ENCODE measurements around the gene POU2F1. TPM values are rescaled to one million over a fixed set of nuclear protein-coding genes. Genes with fewer than 3 reads are reported as not detected.

Gene POU2F1
- total RNA-seq, 3 donors from 2014 or later = 9.0 to 9.9 (median 9.0) TPM

GRCh38 chr1:167344615-167345385 is 124.1 kb downstream of the POU2F1 start:
- H3K4me1 Mint-ChIP-seq (ENCODE audit: low read depth) = peaks cover 4% of the 10 kb centered on the region
- H3K36me3 Mint-ChIP-seq (ENCODE audit: insufficient read depth) = peaks cover 9% of the 10 kb centered on the region
- H3K27me3 Mint-ChIP-seq (ENCODE audit: low read depth) = no peaks in the 10 kb centered on the region
- no peak overlapping the region for H3K4me3 Mint-ChIP-seq
- no peak for DNase-seq
- H3K9me3 Mint-ChIP-seq = no peaks in the 10 kb centered on the region
- ATAC-seq = no peak

- ATAC-seq (no peak), DNase-seq (no peak)
- Mint-ChIP-seq H3K36me3 (ENCODE audit: insufficient read depth) (peaks cover 9% of the 10 kb centered on the region), H3K4me1 (ENCODE audit: low read depth) (peaks cover 4% of the 10 kb centered on the region), H3K4me3 (no peak overlapping the region), H3K27me3 (ENCODE audit: low read depth) (no peaks in the 10 kb centered on the region), H3K9me3 (no peaks in the 10 kb centered on the region)
Measured at GRCh38 chr1:167345386-167345733, 124.7 kb downstream of the POU2F1 start.

DNA sequence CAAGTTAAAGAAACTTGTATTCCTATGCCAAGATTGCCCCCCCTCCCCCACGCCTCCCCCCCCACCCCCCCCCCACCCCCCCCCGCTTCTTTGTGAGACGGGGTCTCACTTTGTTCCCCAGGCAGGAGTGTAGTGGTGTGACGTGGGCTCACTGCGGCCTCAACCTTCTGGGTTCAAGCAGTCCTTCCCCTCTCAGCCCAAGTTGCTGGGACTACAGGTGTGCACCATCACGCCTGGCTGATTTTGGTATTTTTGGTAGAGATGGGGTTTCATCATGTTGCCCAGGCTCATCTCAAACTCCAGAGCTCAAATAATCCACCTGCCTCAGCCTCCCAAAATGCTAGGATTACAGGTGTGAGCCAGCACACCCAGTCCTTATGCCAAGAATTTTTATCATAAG is 136.6 kb downstream of the POU2F1 start:
- ATAC-seq (no peak), DNase-seq (no peak)
- H3K4me3 Mint-ChIP-seq = no peak overlapping the region
- H3K4me1 Mint-ChIP-seq (ENCODE audit: low read depth) = peaks cover 3% of the 10 kb centered on the region
- H3K36me3 Mint-ChIP-seq (ENCODE audit: insufficient read depth) = peaks cover 10% of the 10 kb centered on the region
- peaks cover 7% of the 10 kb centered on the region for H3K9me3 Mint-ChIP-seq
- H3K27me3 Mint-ChIP-seq (ENCODE audit: low read depth) = no peaks in the 10 kb centered on the region

- DNase-seq = no peak
- H3K9me3 Mint-ChIP-seq = peaks cover 7% of the 10 kb centered on the region
- peaks cover 10% of the 10 kb centered on the region for H3K36me3 Mint-ChIP-seq (ENCODE audit: insufficient read depth)
- ATAC-seq = no peak
- H3K27me3 Mint-ChIP-seq (ENCODE audit: low read depth) = no peaks in the 10 kb centered on the region
- no peak overlapping the region for H3K4me3 Mint-ChIP-seq
- H3K4me1 Mint-ChIP-seq (ENCODE audit: low read depth) = peaks cover 3% of the 10 kb centered on the region
Measured at GRCh38 chr1:167359295-167359694, 138.6 kb downstream of the POU2F1 start.

DNA sequence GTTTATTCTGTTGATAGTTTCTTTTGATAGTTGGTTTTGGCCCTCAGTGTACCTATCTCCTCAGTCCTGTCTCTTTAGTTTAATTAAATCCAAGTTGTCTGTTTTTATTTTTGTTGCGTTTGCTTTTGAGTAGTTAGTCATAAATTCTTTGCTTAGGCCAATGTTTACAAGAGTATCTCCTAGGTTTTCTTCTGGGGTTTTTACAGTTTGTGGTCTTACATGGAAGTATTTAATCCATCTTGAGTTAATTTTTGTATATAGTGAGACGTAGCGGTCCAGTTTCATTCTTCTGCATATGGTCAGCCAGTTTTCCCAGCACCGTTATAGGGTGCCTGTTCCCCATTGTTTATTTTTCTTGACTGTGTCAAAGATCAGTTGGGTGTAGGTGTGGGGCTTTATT is 139.4 kb downstream of the POU2F1 start:
- Mint-ChIP-seq H3K36me3 (ENCODE audit: insufficient read depth) (peaks cover 9% of the 10 kb centered on the region), H3K4me1 (ENCODE audit: low read depth) (peaks cover 3% of the 10 kb centered on the region), H3K4me3 (no peak overlapping the region), H3K27me3 (ENCODE audit: low read depth) (no peaks in the 10 kb centered on the region), H3K9me3 (peaks cover 7% of the 10 kb centered on the region)
- DNase-seq = no peak
- no peak for ATAC-seq

GRCh38 chr1:167362638-167363037 is 142.0 kb downstream of the POU2F1 start:
- Mint-ChIP-seq H3K27me3 (ENCODE audit: low read depth) (no peaks in the 10 kb centered on the region), H3K9me3 (peaks cover 7% of the 10 kb centered on the region), H3K36me3 (ENCODE audit: insufficient read depth) (peaks cover 17% of the 10 kb centered on the region), H3K4me1 (ENCODE audit: low read depth) (peaks cover 3% of the 10 kb centered on the region), H3K4me3 (no peak overlapping the region)
- DNase-seq (no peak), ATAC-seq (no peak)

- DNase-seq (no peak), ATAC-seq (no peak)
- H3K9me3 Mint-ChIP-seq = no peaks in the 10 kb centered on the region
- H3K36me3 Mint-ChIP-seq (ENCODE audit: insufficient read depth) = peaks cover 9% of the 10 kb centered on the region
- peaks cover 2% of the 10 kb centered on the region for H3K4me1 Mint-ChIP-seq (ENCODE audit: low read depth)
- no peak overlapping the region for H3K4me3 Mint-ChIP-seq
- no peaks in the 10 kb centered on the region for H3K27me3 Mint-ChIP-seq (ENCODE audit: low read depth)
Measured at GRCh38 chr1:167364826-167365225, 144.1 kb downstream of the POU2F1 start.

- Mint-ChIP-seq H3K4me1 (ENCODE audit: low read depth) (no peaks in the 10 kb centered on the region), H3K4me3 (no peak overlapping the region), H3K27me3 (ENCODE audit: low read depth) (no peaks in the 10 kb centered on the region), H3K36me3 (ENCODE audit: insufficient read depth) (peaks cover 8% of the 10 kb centered on the region), H3K9me3 (no peaks in the 10 kb centered on the region)
- no peak for DNase-seq
- ATAC-seq = no peak
Measured at GRCh38 chr1:167365360-167365759, 144.7 kb downstream of the POU2F1 start.

GRCh38 chr1:167367705-167368104 is 147.0 kb downstream of the POU2F1 start:
- H3K36me3 Mint-ChIP-seq (ENCODE audit: insufficient read depth) = peaks cover 12% of the 10 kb centered on the region
- H3K27me3 Mint-ChIP-seq (ENCODE audit: low read depth) = no peaks in the 10 kb centered on the region
- no peaks in the 10 kb centered on the region for H3K9me3 Mint-ChIP-seq
- ATAC-seq (no peak), DNase-seq (no peak)
- no peaks in the 10 kb centered on the region for H3K4me1 Mint-ChIP-seq (ENCODE audit: low read depth)
- no peak overlapping the region for H3K4me3 Mint-ChIP-seq

GRCh38 chr1:167369175-167369574 is 148.5 kb downstream of the POU2F1 start:
- H3K4me3 Mint-ChIP-seq = no peak overlapping the region
- H3K27me3 Mint-ChIP-seq (ENCODE audit: low read depth) = no peaks in the 10 kb centered on the region
- peaks cover 22% of the 10 kb centered on the region for H3K36me3 Mint-ChIP-seq (ENCODE audit: insufficient read depth)
- H3K4me1 Mint-ChIP-seq (ENCODE audit: low read depth) = no peaks in the 10 kb centered on the region
- H3K9me3 Mint-ChIP-seq = no peaks in the 10 kb centered on the region
- DNase-seq (no peak), ATAC-seq (no peak)

- Mint-ChIP-seq H3K9me3 (no peaks in the 10 kb centered on the region), H3K36me3 (ENCODE audit: insufficient read depth) (peaks cover 26% of the 10 kb centered on the region), H3K4me3 (no peak overlapping the region), H3K4me1 (ENCODE audit: low read depth) (no peaks in the 10 kb centered on the region), H3K27me3 (ENCODE audit: low read depth) (no peaks in the 10 kb centered on the region)
- DNase-seq = no peak
- no peak for ATAC-seq
Measured at GRCh38 chr1:167369933-167370332, 149.2 kb downstream of the POU2F1 start.

GRCh38 chr1:167371030-167371429 is 150.3 kb downstream of the POU2F1 start:
- Mint-ChIP-seq H3K4me3 (no peak overlapping the region), H3K27me3 (ENCODE audit: low read depth) (no peaks in the 10 kb centered on the region), H3K36me3 (ENCODE audit: insufficient read depth) (peaks cover 25% of the 10 kb centered on the region), H3K4me1 (ENCODE audit: low read depth) (no peaks in the 10 kb centered on the region), H3K9me3 (no peaks in the 10 kb centered on the region)
- ATAC-seq = no peak
- no peak for DNase-seq

- Mint-ChIP-seq H3K4me1 (ENCODE audit: low read depth) (no peaks in the 10 kb centered on the region), H3K27me3 (ENCODE audit: low read depth) (no peaks in the 10 kb centered on the region), H3K36me3 (ENCODE audit: insufficient read depth) (peaks cover 30% of the 10 kb centered on the region), H3K9me3 (no peaks in the 10 kb centered on the region), H3K4me3 (no peak overlapping the region)
- ATAC-seq (no peak), DNase-seq (no peak)
Measured at GRCh38 chr1:167373398-167373797, 152.7 kb downstream of the POU2F1 start.

- Mint-ChIP-seq H3K9me3 (no peaks in the 10 kb centered on the region), H3K27me3 (ENCODE audit: low read depth) (no peaks in the 10 kb centered on the region), H3K4me3 (no peak overlapping the region), H3K4me1 (ENCODE audit: low read depth) (no peaks in the 10 kb centered on the region), H3K36me3 (ENCODE audit: insufficient read depth) (peaks cover 30% of the 10 kb centered on the region)
- DNase-seq = no peak
- no peak for ATAC-seq
Measured at GRCh38 chr1:167373986-167374385, 153.3 kb downstream of the POU2F1 start.

DNA sequence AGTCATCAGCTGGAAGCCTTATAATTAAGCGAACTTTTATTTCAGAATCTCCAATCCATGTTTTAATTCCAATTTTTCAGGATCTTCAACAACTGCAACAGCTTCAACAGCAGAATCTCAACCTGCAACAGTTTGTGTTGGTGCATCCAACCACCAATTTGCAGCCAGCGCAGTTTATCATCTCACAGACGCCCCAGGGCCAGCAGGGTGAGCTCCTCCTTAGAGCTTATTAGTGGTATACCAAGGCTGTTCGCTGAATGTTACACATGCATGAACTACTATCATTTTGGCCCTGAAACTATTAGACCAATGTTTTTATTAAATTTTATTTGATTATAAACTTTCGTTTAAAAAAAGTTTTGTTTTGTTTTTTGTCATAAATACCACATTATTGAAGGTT is 155.3 kb downstream of the POU2F1 start:
- Mint-ChIP-seq H3K4me1 (ENCODE audit: low read depth) (no peaks in the 10 kb centered on the region), H3K9me3 (no peaks in the 10 kb centered on the region), H3K27me3 (ENCODE audit: low read depth) (no peaks in the 10 kb centered on the region), H3K4me3 (no peak overlapping the region), H3K36me3 (ENCODE audit: insufficient read depth) (peaks cover 34% of the 10 kb centered on the region)
- ATAC-seq = no peak
- no peak for DNase-seq
